Measurements from ENCODE around the gene USP40. TPM values are rescaled to one million over a fixed set of nuclear protein-coding genes. Genes with fewer than 3 reads are reported as not detected.
A peak's percentile ranks its signal among the peaks of the same experiment; 100 is the strongest.

Gene USP40
- total RNA-seq, result 16.1 TPM
- 26.7 TPM for polyA plus RNA-seq
- long read RNA-seq, donor 1, result 0 reads
- long read RNA-seq, donor 2, partial matches to known transcripts, result 14 of 15 reads
- long read RNA-seq, donor 2, other reads (novel, unspliced or antisense), result 0 of 15 reads
- long read RNA-seq, donor 3, result 0 reads
- long read RNA-seq, donor 4, partial matches to known transcripts, result 0 of 1 reads
- long read RNA-seq, donor 4, other reads (novel, unspliced or antisense), result 0 of 1 reads
- long read RNA-seq, donor 5, partial matches to known transcripts, result 0 of 2 reads
- long read RNA-seq, donor 5, other reads (novel, unspliced or antisense), result 0 of 2 reads
- long read RNA-seq, donor 6, result 0 reads
- long read RNA-seq, donor 7, partial matches to known transcripts, result 0 of 1 reads
- long read RNA-seq, donor 7, other reads (novel, unspliced or antisense), result 0 of 1 reads
- long read RNA-seq, donor 8, result 0 reads
- long read RNA-seq, donor 9, result 0 reads
- long read RNA-seq, donor 10, result 0 reads

- Histone ChIP-seq H3K4me3 (ENCODE audit: low read length in 2 of 2) (peak within 1 kb of the TSS; percentile 85 to 99), H3K27ac (ENCODE audit: low read depth in 1 of 2, low read length in 1 of 2) (peak within 1 kb of the TSS; percentile 72 to 95), H3K36me3 (ENCODE audit: control insufficient read depth in 2 of 2, insufficient read depth in 2 of 2, low read length in 1 of 2) (no peaks in the 10 kb centered on the region), H3K9me3 (ENCODE audit: control insufficient read depth in 2 of 2, insufficient read depth in 1 of 2, low read length in 1 of 2) (peaks cover 0 to 1% of the 10 kb centered on the region in 2 donors), H3K27me3 (ENCODE audit: control insufficient read depth in 2 of 2, insufficient read depth in 1 of 2, low read length in 1 of 2) (peaks cover 0 to 3% of the 10 kb centered on the region in 2 donors), H3K4me1 (ENCODE audit: control insufficient read depth in 2 of 2, insufficient read depth in 2 of 2, low read length in 2 of 2) (no peaks in the 10 kb centered on the region)
- DNase-seq (ENCODE audit: low read depth in 6 of 9, low spot score in 9 of 9), result peak in 7 of 9 donors; percentile 33 to 76 (median 50)
- under 1% methylated on average over 51 of the region's 51 CpGs for WGBS
These were observed at the start of gene USP40 for GRCh38 chr2:233566141-233566956. Gene USP40 (minus strand): TSS chr2:233566782. CDS start chr2:233565554, 1,228 bp downstream.

DNA sequence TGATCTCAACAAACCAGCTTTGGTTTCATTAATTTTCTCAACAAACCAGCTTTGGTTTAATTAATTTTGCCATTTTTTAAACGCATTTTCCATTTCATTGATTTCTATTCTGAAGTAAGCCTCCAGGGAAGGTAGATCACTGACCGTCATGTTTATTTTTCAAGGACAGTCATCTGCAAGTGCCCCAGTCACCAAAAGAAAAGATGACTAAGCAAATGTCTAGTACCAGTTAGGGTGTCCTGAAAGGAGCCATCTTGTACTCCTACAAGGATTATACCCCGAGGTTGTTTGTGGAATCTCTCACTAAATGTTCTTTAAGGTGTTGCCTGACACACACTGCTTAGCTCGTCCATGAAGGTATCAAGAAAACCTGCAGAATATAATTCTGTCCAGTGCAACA, 44.7 kb upstream of the USP40 start:
- 90% methylated on average over 4 of the region's 4 CpGs for WGBS
- H3K36me3 ChIP-seq (ENCODE audit: control insufficient read depth in 2 of 2, insufficient read depth in 2 of 2, low read length in 1 of 2), result no peaks in the 10 kb centered on the region
- no peaks in the 10 kb centered on the region for H3K9me3 ChIP-seq (ENCODE audit: control insufficient read depth in 2 of 2, insufficient read depth in 1 of 2, low read length in 1 of 2)
- H3K27me3 ChIP-seq (ENCODE audit: control insufficient read depth in 2 of 2, insufficient read depth in 1 of 2, low read length in 1 of 2), result no peaks in the 10 kb centered on the region
- H3K4me1 ChIP-seq (ENCODE audit: control insufficient read depth in 2 of 2, insufficient read depth in 2 of 2, low read length in 2 of 2), result no peaks in the 10 kb centered on the region
- H3K27ac ChIP-seq (ENCODE audit: low read depth in 1 of 2, low read length in 1 of 2), result no peak overlapping the region
- no peak for DNase-seq (ENCODE audit: low read depth in 6 of 9, low spot score in 9 of 9)
- H3K4me3 ChIP-seq (ENCODE audit: low read length in 2 of 2), result no peak overlapping the region

DNA sequence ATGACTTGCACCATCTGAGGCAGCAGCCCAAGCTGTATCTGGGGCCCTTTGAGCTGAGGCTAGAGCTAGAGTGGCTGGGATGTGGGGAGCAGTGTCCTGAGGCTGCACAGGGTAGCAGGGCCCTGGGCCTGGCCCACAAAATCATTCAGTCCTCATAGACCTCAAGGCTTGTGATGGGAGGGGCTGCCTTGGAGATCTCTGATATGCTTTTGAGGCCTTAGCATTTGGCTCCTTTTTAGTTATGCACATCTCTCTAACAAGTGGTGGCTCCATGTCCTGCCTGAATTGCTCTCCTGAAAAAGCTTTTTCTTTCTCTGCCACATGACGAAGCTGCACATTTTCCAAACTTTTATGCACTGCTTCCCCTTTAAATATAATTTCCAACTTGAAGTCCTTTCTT, 39.1 kb upstream of the USP40 start:
- Histone ChIP-seq H3K4me1 (ENCODE audit: control insufficient read depth in 2 of 2, insufficient read depth in 2 of 2, low read length in 2 of 2) (no peaks in the 10 kb centered on the region), H3K27ac (ENCODE audit: low read depth in 1 of 2, low read length in 1 of 2) (no peak overlapping the region), H3K9me3 (ENCODE audit: control insufficient read depth in 2 of 2, insufficient read depth in 1 of 2, low read length in 1 of 2) (no peaks in the 10 kb centered on the region), H3K4me3 (ENCODE audit: low read length in 2 of 2) (no peak overlapping the region), H3K36me3 (ENCODE audit: control insufficient read depth in 2 of 2, insufficient read depth in 2 of 2, low read length in 1 of 2) (no peaks in the 10 kb centered on the region), H3K27me3 (ENCODE audit: control insufficient read depth in 2 of 2, insufficient read depth in 1 of 2, low read length in 1 of 2) (no peaks in the 10 kb centered on the region)
- 95% methylated on average over 1 of the region's 1 CpG for WGBS
- no peak for DNase-seq (ENCODE audit: low read depth in 6 of 9, low spot score in 9 of 9)

- Histone ChIP-seq H3K9me3 (ENCODE audit: control insufficient read depth in 2 of 2, insufficient read depth in 1 of 2, low read length in 1 of 2) (no peaks in the 10 kb centered on the region), H3K4me3 (ENCODE audit: low read length in 2 of 2) (no peak overlapping the region), H3K27ac (ENCODE audit: low read depth in 1 of 2, low read length in 1 of 2) (no peak overlapping the region), H3K4me1 (ENCODE audit: control insufficient read depth in 2 of 2, insufficient read depth in 2 of 2, low read length in 2 of 2) (no peaks in the 10 kb centered on the region), H3K36me3 (ENCODE audit: control insufficient read depth in 2 of 2, insufficient read depth in 2 of 2, low read length in 1 of 2) (no peaks in the 10 kb centered on the region), H3K27me3 (ENCODE audit: control insufficient read depth in 2 of 2, insufficient read depth in 1 of 2, low read length in 1 of 2) (no peaks in the 10 kb centered on the region)
- WGBS, result 98% methylated on average over 3 of the region's 3 CpGs
- no peak for DNase-seq (ENCODE audit: low read depth in 6 of 9, low spot score in 9 of 9)
These were observed 38.2 kb upstream of the USP40 start for GRCh38 chr2:233604826-233605225.

DNA sequence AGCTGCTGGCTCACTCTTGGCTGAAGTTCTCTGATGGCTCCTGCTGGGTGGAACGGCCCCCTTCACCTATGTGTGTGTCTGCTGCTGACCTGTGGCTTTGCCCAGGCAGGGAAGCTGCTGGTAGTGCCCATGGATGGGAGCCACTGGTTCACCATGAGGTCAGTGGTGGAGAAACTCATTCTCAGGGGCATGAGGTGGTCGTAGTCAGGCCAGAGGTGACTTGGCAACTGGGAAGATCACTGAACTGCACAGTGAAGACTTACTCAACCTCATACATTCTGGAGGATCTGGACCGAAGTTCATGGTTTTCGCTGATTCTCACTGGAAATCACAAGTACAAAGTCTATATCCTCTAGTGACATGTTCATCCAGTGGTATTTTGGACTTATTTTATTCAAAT, 36.9 kb upstream of the USP40 start:
- no peaks in the 10 kb centered on the region for H3K9me3 ChIP-seq (ENCODE audit: control insufficient read depth in 2 of 2, insufficient read depth in 1 of 2, low read length in 1 of 2)
- H3K36me3 ChIP-seq (ENCODE audit: control insufficient read depth in 2 of 2, insufficient read depth in 2 of 2, low read length in 1 of 2), result no peaks in the 10 kb centered on the region
- no peaks in the 10 kb centered on the region for H3K4me1 ChIP-seq (ENCODE audit: control insufficient read depth in 2 of 2, insufficient read depth in 2 of 2, low read length in 2 of 2)
- no peaks in the 10 kb centered on the region for H3K27me3 ChIP-seq (ENCODE audit: control insufficient read depth in 2 of 2, insufficient read depth in 1 of 2, low read length in 1 of 2)
- H3K27ac ChIP-seq (ENCODE audit: low read depth in 1 of 2, low read length in 1 of 2), result no peak overlapping the region
- H3K4me3 ChIP-seq (ENCODE audit: low read length in 2 of 2), result no peak overlapping the region
- DNase-seq (ENCODE audit: low read depth in 6 of 9, low spot score in 9 of 9), result no peak
- WGBS, result 92% methylated on average over 4 of the region's 4 CpGs

- Histone ChIP-seq H3K4me3 (ENCODE audit: low read length in 2 of 2) (no peak overlapping the region), H3K27me3 (ENCODE audit: control insufficient read depth in 2 of 2, insufficient read depth in 1 of 2, low read length in 1 of 2) (no peaks in the 10 kb centered on the region), H3K27ac (ENCODE audit: low read depth in 1 of 2, low read length in 1 of 2) (no peak overlapping the region), H3K36me3 (ENCODE audit: control insufficient read depth in 2 of 2, insufficient read depth in 2 of 2, low read length in 1 of 2) (no peaks in the 10 kb centered on the region), H3K9me3 (ENCODE audit: control insufficient read depth in 2 of 2, insufficient read depth in 1 of 2, low read length in 1 of 2) (no peaks in the 10 kb centered on the region), H3K4me1 (ENCODE audit: control insufficient read depth in 2 of 2, insufficient read depth in 2 of 2, low read length in 2 of 2) (no peaks in the 10 kb centered on the region)
- 98% methylated on average over 1 of the region's 1 CpG for WGBS
- no peak for DNase-seq (ENCODE audit: low read depth in 6 of 9, low spot score in 9 of 9)
These were observed 35.5 kb upstream of the USP40 start for GRCh38 chr2:233602076-233602475.

DNA sequence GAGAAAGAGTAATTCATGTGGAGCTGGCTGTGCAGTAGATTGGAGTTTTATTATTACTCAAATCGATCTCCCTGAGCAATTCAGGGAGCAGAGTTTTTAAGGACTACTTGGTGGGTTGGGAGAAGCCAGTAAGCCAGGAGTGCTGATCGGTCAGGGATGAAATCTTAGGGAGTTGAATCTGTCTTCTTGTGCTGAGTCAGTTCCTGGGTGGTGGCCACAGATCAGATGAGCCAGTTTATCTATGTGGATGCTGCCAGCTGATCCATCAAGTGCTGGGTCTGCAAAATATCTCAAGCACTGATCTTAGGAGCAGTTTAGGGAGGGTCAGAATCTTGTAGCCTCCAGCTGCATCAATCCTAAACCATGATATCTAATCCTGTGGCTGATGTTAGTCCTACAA, 33.8 kb upstream of the USP40 start:
- Histone ChIP-seq H3K4me3 (ENCODE audit: low read length in 2 of 2) (no peak overlapping the region), H3K27ac (ENCODE audit: low read depth in 1 of 2, low read length in 1 of 2) (no peak overlapping the region), H3K36me3 (ENCODE audit: control insufficient read depth in 2 of 2, insufficient read depth in 2 of 2, low read length in 1 of 2) (no peaks in the 10 kb centered on the region), H3K27me3 (ENCODE audit: control insufficient read depth in 2 of 2, insufficient read depth in 1 of 2, low read length in 1 of 2) (no peaks in the 10 kb centered on the region), H3K4me1 (ENCODE audit: control insufficient read depth in 2 of 2, insufficient read depth in 2 of 2, low read length in 2 of 2) (no peaks in the 10 kb centered on the region), H3K9me3 (ENCODE audit: control insufficient read depth in 2 of 2, insufficient read depth in 1 of 2, low read length in 1 of 2) (no peaks in the 10 kb centered on the region)
- DNase-seq (ENCODE audit: low read depth in 6 of 9, low spot score in 9 of 9), result no peak
- 91% methylated on average over 2 of the region's 2 CpGs for WGBS

DNA sequence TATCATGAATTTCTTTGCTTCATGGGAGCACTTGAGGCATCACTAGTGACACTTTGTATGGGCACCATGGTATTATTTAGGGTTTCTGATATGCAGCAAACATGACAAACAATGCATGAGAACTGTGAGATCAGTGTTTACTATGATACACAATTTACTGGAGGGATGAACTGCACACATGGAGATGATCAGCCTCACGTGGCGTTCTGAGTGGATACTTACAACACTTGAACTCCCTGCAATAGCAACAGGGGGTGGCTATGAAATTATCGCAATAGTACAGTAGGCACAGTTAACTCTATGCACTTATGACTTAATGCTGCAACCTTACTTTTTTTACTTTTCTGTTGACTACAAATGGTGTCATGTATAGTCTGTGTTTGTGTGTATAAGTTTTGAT, 32.4 kb upstream of the USP40 start:
- H3K27ac ChIP-seq (ENCODE audit: low read depth in 1 of 2, low read length in 1 of 2), result no peak overlapping the region
- no peaks in the 10 kb centered on the region for H3K9me3 ChIP-seq (ENCODE audit: control insufficient read depth in 2 of 2, insufficient read depth in 1 of 2, low read length in 1 of 2)
- H3K27me3 ChIP-seq (ENCODE audit: control insufficient read depth in 2 of 2, insufficient read depth in 1 of 2, low read length in 1 of 2), result no peaks in the 10 kb centered on the region
- no peak overlapping the region for H3K4me3 ChIP-seq (ENCODE audit: low read length in 2 of 2)
- H3K36me3 ChIP-seq (ENCODE audit: control insufficient read depth in 2 of 2, insufficient read depth in 2 of 2, low read length in 1 of 2), result no peaks in the 10 kb centered on the region
- no peak for DNase-seq (ENCODE audit: low read depth in 6 of 9, low spot score in 9 of 9)
- no peaks in the 10 kb centered on the region for H3K4me1 ChIP-seq (ENCODE audit: control insufficient read depth in 2 of 2, insufficient read depth in 2 of 2, low read length in 2 of 2)
- WGBS, result 96% methylated on average over 3 of the region's 3 CpGs

DNA sequence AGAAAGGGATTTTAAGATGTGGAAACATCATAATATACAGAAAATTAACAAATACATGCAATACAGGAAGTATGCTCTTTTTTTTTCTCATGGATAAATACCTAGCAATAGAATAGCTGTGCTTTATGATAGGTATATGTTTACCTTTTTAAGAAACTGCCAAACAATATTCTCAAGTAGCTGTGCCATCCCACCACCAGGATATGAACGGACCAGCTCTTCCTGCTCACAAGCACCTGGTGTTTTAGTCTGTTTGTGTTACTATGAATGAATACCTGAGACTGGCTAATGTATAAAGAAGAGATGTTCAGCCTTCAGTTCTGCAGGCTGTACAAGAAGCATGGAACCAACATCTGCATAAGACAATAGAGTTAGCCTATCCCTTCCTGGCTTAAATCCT, 30.9 kb upstream of the USP40 start:
- WGBS, result 92% methylated on average over 1 of the region's 1 CpG
- Histone ChIP-seq H3K4me3 (ENCODE audit: low read length in 2 of 2) (no peak overlapping the region), H3K9me3 (ENCODE audit: control insufficient read depth in 2 of 2, insufficient read depth in 1 of 2, low read length in 1 of 2) (no peaks in the 10 kb centered on the region)

More for the DNA sequence above, 30.9 kb upstream of the USP40 start:
- DNase-seq (ENCODE audit: low read depth in 6 of 9, low spot score in 9 of 9), result no peak
- H3K27ac ChIP-seq (ENCODE audit: low read depth in 1 of 2, low read length in 1 of 2), result no peak overlapping the region
- H3K4me1 ChIP-seq (ENCODE audit: control insufficient read depth in 2 of 2, insufficient read depth in 2 of 2, low read length in 2 of 2), result no peaks in the 10 kb centered on the region
- H3K36me3 ChIP-seq (ENCODE audit: control insufficient read depth in 2 of 2, insufficient read depth in 2 of 2, low read length in 1 of 2), result no peaks in the 10 kb centered on the region
- no peaks in the 10 kb centered on the region for H3K27me3 ChIP-seq (ENCODE audit: control insufficient read depth in 2 of 2, insufficient read depth in 1 of 2, low read length in 1 of 2)
